Osteoblast (primary cell): ENCODE results near the gene CABP7. TPM values are rescaled to one million over a fixed set of nuclear protein-coding genes. Genes with fewer than 3 reads are reported as not detected.
A peak's percentile ranks its signal among the peaks of the same experiment; 100 is the strongest.

Source experiments
- DNase-seq: peaks from one replicate; pipeline ENCODE4 v3.0.0; 2011; ENCODE audit warnings: low spot score, mixed read lengths; ENCODE audit not compliant: insufficient read length; ENCODE audit errors: missing footprints
- H2AFZ ChIP-seq: 2 replicates; pipeline ENCODE4 v1.6.0; 2011; ENCODE audit warnings: mild to moderate bottlenecking, low read length
- H3K27ac ChIP-seq: 2 replicates; pipeline ENCODE4 v1.5.1; 2011; ENCODE audit warnings: mild to moderate bottlenecking, low read depth, low read length, moderate library complexity
- H3K27me3 ChIP-seq: 2 replicates; pipeline ENCODE4 v1.6.0; 2012; ENCODE audit warnings: mild to moderate bottlenecking, control low read depth, inconsistent platforms, low read length, moderate library complexity; ENCODE audit not compliant: insufficient read depth
- H3K36me3 ChIP-seq: 2 replicates; pipeline ENCODE4 v1.5.1; 2011; ENCODE audit warnings: mild to moderate bottlenecking, low read length, control low read depth, moderate library complexity; ENCODE audit not compliant: insufficient read depth
- H3K4me1 ChIP-seq: 2 replicates; pipeline ENCODE4 v1.5.1; 2011; ENCODE audit warnings: mild to moderate bottlenecking, low read length, control low read depth, moderate library complexity; ENCODE audit not compliant: insufficient read depth
- H3K4me2 ChIP-seq: 2 replicates; pipeline ENCODE4 v1.6.0; 2011; ENCODE audit warnings: mild to moderate bottlenecking, low read length; ENCODE audit not compliant: insufficient read depth
- H3K4me3 ChIP-seq: fragments of 200-600 bp; sonication (generic); 3 replicates; pipeline ENCODE4 v1.5.1; 2012; ENCODE audit warnings: mild to moderate bottlenecking, low read length, inconsistent platforms; ENCODE audit not compliant: insufficient read depth
- H3K79me2 ChIP-seq: 2 replicates; pipeline ENCODE4 v1.6.0; 2012; ENCODE audit warnings: mild to moderate bottlenecking, low read length, control low read depth, inconsistent platforms; ENCODE audit not compliant: insufficient read depth
- H3K9me3 ChIP-seq: 2 replicates; pipeline ENCODE4 v1.5.1; 2011; ENCODE audit warnings: low read depth, low read length, control low read depth
- H4K20me1 ChIP-seq: 2 replicates; pipeline ENCODE4 v1.6.0; 2012; ENCODE audit warnings: mild to moderate bottlenecking, low read length, control low read depth; ENCODE audit not compliant: insufficient read depth
- CTCF ChIP-seq: IDR thresholded peaks from 2 replicates; pipeline ENCODE4 v1.5.1; 2011; ENCODE audit warnings: mild to moderate bottlenecking, low read depth, low read length, moderate library complexity; ENCODE audit errors: extremely low read depth
- total RNA-seq: library from RNA; depleted of rRNA; stranded (reverse); fragments of >200 nt; gene quantifications from 2 replicates; pipeline ENCODE4 v1.2.3, GENCODE V29; 2012

The CABP7 gene
- total RNA-seq, 1 donor = not detected

- Histone ChIP-seq H3K79me2 (no peaks in the 10 kb centered on the region), H3K9me3 (no peaks in the 10 kb centered on the region), H3K36me3 (no peaks in the 10 kb centered on the region), H3K27ac (no peak overlapping the region), H3K27me3 (peaks cover 26% of the 10 kb centered on the region), H3K4me3 (no peak overlapping the region), H4K20me1 (no peaks in the 10 kb centered on the region), H3K4me2 (no peak overlapping the region), H2AFZ (no peak overlapping the region), H3K4me1 (no peaks in the 10 kb centered on the region)
- TF ChIP-seq CTCF = no peak
- peak; percentile 87 for DNase-seq
Observed at GRCh38 chr22:29713156-29713727, 6.6 kb upstream of the CABP7 start.

GRCh38 chr22:29715240-29715639 lies 4.6 kb upstream of the CABP7 start:
- TF ChIP-seq CTCF = no peak
- Histone ChIP-seq H3K9me3 (no peaks in the 10 kb centered on the region), H3K4me3 (no peak overlapping the region), H3K27me3 (peaks cover 41% of the 10 kb centered on the region), H3K27ac (no peak overlapping the region), H3K4me1 (no peaks in the 10 kb centered on the region), H3K79me2 (no peaks in the 10 kb centered on the region), H3K4me2 (no peak overlapping the region), H3K36me3 (no peaks in the 10 kb centered on the region), H2AFZ (no peak overlapping the region), H4K20me1 (no peaks in the 10 kb centered on the region)
- no peak for DNase-seq

GRCh38 chr22:29715705-29716104 lies 4.1 kb upstream of the CABP7 start:
- Histone ChIP-seq H4K20me1 (no peaks in the 10 kb centered on the region), H3K27ac (no peak overlapping the region), H3K36me3 (no peaks in the 10 kb centered on the region), H3K9me3 (no peaks in the 10 kb centered on the region), H2AFZ (no peak overlapping the region), H3K27me3 (peaks cover 41% of the 10 kb centered on the region), H3K4me2 (no peak overlapping the region), H3K79me2 (no peaks in the 10 kb centered on the region), H3K4me3 (no peak overlapping the region), H3K4me1 (no peaks in the 10 kb centered on the region)
- no peak for DNase-seq
- no peak for TF ChIP-seq CTCF

GRCh38 chr22:29716814-29717545 lies 2.8 kb upstream of the CABP7 start:
- Histone ChIP-seq H3K9me3 (no peaks in the 10 kb centered on the region), H4K20me1 (no peaks in the 10 kb centered on the region), H3K36me3 (no peaks in the 10 kb centered on the region), H3K4me1 (no peaks in the 10 kb centered on the region), H3K4me2 (no peak overlapping the region), H3K79me2 (no peaks in the 10 kb centered on the region), H3K27ac (no peak overlapping the region), H2AFZ (no peak overlapping the region), H3K4me3 (no peak overlapping the region), H3K27me3 (peaks cover 50% of the 10 kb centered on the region)
- TF ChIP-seq CTCF = no peak
- DNase-seq = peak; percentile 99
